Suprapubic skin (tissue), 4 donors: Measurements from ENCODE around the gene NSG2.

ENCODE experiments used
- POLR2A ChIP-seq, 2 donors: fragments of 450-650 bp; IDR thresholded peaks; one replicate each; pipeline ENCODE4 v1.6.1; 2017; ENCODE audit warnings: antibody characterized with exemption in 2 of 2, mild to moderate bottlenecking in 2 of 2, moderate library complexity in 2 of 2
- POLR2AphosphoS5 ChIP-seq, 3 donors: sonication (generic); formaldehyde crosslinking; IDR thresholded peaks; one replicate each; pipeline ENCODE4 v1.6.1; 2017; ENCODE audit warnings: antibody characterized with exemption in 3 of 3
- TF ChIP-seq, protein P1 (sequence below), 2 donors: fragments of 200-600 bp in 1 of 2; fragments of 450-650 bp in 1 of 2; sonication (generic) in 1 of 2; IDR thresholded peaks; one replicate each; pipeline ENCODE4 v1.5.1; 2016 to 2019; ENCODE audit warnings: antibody characterized with exemption in 2 of 2, mild to moderate bottlenecking in 1 of 2, moderate library complexity in 1 of 2

DNA sequence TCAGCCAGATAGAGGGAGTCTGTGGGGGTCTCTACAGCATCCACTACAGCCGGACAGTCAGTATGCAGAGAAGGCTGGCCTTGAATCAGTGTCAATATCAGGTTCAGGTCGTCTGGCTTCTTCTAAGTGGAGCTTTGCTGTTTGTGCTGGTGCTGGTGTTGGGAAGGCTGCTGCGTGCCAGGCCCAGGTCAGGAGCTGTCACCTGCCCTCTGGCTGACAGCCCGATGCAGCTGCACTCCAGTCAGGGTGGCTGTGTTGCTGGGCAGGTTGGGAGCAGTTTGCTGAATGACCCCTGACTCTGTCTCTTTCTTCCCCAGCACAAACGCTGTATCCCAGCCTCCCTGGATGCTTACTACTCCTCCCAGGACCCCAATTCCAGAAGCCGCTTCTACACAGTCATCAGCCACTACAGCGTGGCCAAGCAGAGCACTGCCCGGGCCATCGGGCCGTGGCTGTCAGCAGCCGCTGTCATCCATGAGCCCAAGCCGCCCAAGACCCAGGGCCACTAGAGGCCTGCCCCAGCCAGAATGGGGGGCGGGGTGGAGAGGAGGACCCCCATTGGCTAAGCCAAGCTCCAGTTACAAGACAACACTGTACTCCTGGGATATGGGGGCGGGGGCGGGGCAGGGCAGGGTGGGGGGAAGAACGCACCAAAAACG is 61.6 kb downstream of the NSG2 start:
- TF ChIP-seq, protein P1, sequence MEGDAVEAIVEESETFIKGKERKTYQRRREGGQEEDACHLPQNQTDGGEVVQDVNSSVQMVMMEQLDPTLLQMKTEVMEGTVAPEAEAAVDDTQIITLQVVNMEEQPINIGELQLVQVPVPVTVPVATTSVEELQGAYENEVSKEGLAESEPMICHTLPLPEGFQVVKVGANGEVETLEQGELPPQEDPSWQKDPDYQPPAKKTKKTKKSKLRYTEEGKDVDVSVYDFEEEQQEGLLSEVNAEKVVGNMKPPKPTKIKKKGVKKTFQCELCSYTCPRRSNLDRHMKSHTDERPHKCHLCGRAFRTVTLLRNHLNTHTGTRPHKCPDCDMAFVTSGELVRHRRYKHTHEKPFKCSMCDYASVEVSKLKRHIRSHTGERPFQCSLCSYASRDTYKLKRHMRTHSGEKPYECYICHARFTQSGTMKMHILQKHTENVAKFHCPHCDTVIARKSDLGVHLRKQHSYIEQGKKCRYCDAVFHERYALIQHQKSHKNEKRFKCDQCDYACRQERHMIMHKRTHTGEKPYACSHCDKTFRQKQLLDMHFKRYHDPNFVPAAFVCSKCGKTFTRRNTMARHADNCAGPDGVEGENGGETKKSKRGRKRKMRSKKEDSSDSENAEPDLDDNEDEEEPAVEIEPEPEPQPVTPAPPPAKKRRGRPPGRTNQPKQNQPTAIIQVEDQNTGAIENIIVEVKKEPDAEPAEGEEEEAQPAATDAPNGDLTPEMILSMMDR (IDR thresholded peaks at IDR 0.05) = no peak
- TF ChIP-seq POLR2A (IDR thresholded peaks at IDR 0.05) (no peak), POLR2AphosphoS5 (IDR thresholded peaks at IDR 0.05) (no peak)
